ENCODE results near the gene TBC1D22A. TPM values are rescaled to one million over a fixed set of nuclear protein-coding genes. Genes with fewer than 3 reads are reported as not detected.
A peak's percentile ranks its signal among the peaks of the same experiment; 100 is the strongest.

TBC1D22A gene
- total RNA-seq, 4 donors from 2014 or later, result 16.2 to 22.2 (median 17.8) TPM

GRCh38 chr22:46770726-46771125 is 8.3 kb downstream of the TBC1D22A start:
- 42 to 70% methylated on average over 9 of the region's 9 CpGs for WGBS, 2 donors (ENCODE audit: low coverage in 1 of 2)
- Histone ChIP-seq H3K27me3 (no peaks in the 10 kb centered on the region), H3K36me3 (no peaks in the 10 kb centered on the region), H3K4me1 (peaks cover 0 to 65% (median 10%) of the 10 kb centered on the region in 3 donors), H3K4me3 (no peak overlapping the region), H3K27ac (peak overlapping the region in 3 of 4 donors; percentile 51 to 62 (median 61)), H3K9me3 (no peaks in the 10 kb centered on the region)
- ATAC-seq, result peak; percentile 32
- no peak for TF ChIP-seq EP300 (IDR thresholded peaks at IDR 0.05)
- no peak for TF ChIP-seq POLR2AphosphoS5 (IDR thresholded peaks at IDR 0.05)
- TF ChIP-seq POLR2A (IDR thresholded peaks at IDR 0.05), result no peak
- TF ChIP-seq, protein P1, sequence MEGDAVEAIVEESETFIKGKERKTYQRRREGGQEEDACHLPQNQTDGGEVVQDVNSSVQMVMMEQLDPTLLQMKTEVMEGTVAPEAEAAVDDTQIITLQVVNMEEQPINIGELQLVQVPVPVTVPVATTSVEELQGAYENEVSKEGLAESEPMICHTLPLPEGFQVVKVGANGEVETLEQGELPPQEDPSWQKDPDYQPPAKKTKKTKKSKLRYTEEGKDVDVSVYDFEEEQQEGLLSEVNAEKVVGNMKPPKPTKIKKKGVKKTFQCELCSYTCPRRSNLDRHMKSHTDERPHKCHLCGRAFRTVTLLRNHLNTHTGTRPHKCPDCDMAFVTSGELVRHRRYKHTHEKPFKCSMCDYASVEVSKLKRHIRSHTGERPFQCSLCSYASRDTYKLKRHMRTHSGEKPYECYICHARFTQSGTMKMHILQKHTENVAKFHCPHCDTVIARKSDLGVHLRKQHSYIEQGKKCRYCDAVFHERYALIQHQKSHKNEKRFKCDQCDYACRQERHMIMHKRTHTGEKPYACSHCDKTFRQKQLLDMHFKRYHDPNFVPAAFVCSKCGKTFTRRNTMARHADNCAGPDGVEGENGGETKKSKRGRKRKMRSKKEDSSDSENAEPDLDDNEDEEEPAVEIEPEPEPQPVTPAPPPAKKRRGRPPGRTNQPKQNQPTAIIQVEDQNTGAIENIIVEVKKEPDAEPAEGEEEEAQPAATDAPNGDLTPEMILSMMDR (IDR thresholded peaks at IDR 0.05), result no peak

DNA sequence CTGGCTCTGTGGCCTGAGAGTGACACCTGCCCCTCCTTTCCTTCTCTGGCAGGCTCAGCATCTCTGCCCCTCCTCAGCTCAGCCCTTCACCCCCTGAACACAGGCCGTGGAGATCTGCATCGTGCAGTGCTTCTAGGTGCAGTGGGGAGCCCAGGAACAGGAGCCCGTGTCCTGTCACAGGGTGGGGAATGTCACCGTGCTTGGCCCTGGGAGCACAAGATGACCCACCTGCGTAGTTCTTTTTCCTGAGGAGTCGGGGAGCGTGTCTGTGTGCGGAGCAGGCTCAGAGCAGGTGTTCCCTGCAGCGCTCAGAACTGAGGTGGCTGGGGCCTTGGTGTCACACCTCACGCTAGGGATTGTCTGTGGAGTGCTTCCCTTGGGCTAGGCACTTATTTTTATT is 10.6 kb downstream of the TBC1D22A start:
- H3K4me1 ChIP-seq, result peaks cover 0 to 71% (median 30%) of the 10 kb centered on the region in 3 donors

DNA sequence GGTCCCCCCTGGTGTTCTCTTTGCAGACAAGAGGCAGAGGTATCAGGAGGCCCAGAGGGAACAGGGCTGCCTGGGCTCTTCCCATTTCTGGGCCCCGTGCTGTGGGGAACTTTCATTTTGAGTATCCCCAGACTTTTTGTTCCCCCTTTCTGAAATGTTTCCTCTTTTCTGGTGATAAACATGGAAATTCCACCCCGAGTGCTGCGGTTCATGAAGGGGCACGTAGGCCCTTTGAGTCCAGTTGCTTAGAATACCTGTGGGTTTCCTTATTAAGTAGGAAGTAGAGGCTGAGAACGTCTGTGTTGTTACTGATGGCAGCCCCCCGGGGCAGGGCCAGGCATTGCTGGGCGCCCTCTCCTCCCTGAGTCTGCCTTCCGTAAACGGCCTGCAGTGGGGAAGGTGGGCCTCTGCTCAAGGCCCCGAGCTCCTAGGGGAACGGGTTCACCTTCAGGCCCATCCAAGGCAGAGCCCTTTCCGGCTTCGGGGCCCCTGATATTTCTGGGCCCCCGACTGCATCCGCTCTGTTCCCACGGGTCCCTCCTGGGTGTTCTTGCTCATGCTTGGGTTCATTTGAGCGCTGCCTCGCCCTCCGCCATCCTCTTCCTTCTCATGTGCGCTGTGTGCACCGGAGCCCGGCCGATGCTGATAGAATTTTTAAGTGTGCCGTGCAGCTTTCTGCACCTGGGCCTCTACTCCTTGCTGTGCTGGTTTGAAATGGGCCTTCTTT is 12.0 kb downstream of the TBC1D22A start:
- no peak for TF ChIP-seq EP300 (IDR thresholded peaks at IDR 0.05)
- TF ChIP-seq POLR2AphosphoS5 (IDR thresholded peaks at IDR 0.05), result no peak
- Histone ChIP-seq H3K9me3 (no peaks in the 10 kb centered on the region), H3K4me3 (no peak overlapping the region), H3K4me1 (peaks cover 0 to 66% (median 24%) of the 10 kb centered on the region in 3 donors), H3K36me3 (no peaks in the 10 kb centered on the region), H3K27ac (peak overlapping the region in 3 of 4 donors; percentile 2 to 26 (median 4)), H3K27me3 (no peaks in the 10 kb centered on the region)
- WGBS, 2 donors (ENCODE audit: low coverage in 1 of 2), result 86% methylated on average over 4 to 19 of the region's 24 CpGs
- ATAC-seq, result peak; percentile 25

More for the DNA sequence above, 10.6 kb downstream of the TBC1D22A start:
- H3K9me3 ChIP-seq, result no peaks in the 10 kb centered on the region
- TF ChIP-seq POLR2AphosphoS5 (IDR thresholded peaks at IDR 0.05) (no peak), EP300 (IDR thresholded peaks at IDR 0.05) (no peak), POLR2A (IDR thresholded peaks at IDR 0.05) (no peak)
- TF ChIP-seq, protein P1 (IDR thresholded peaks at IDR 0.05), result no peak
- ATAC-seq, result no peak
- H3K4me3 ChIP-seq, result no peak overlapping the region
- WGBS, 2 donors (ENCODE audit: low coverage in 1 of 2), result no CpG with 5 or more reads among the region's 10 CpGs
- no peaks in the 10 kb centered on the region for H3K36me3 ChIP-seq
- H3K27ac ChIP-seq, result peak overlapping the region in 3 of 4 donors; percentile 2 to 26 (median 10)
- no peaks in the 10 kb centered on the region for H3K27me3 ChIP-seq

- Histone ChIP-seq H3K4me1 (peaks cover 0 to 58% (median 24%) of the 10 kb centered on the region in 3 donors), H3K9me3 (no peaks in the 10 kb centered on the region), H3K4me3 (no peak overlapping the region), H3K36me3 (no peaks in the 10 kb centered on the region), H3K27me3 (no peaks in the 10 kb centered on the region), H3K27ac (no peak overlapping the region)
- WGBS, 2 donors (ENCODE audit: low coverage in 1 of 2), result 47 to 90% methylated on average over 5 to 8 of the region's 20 CpGs
- no peak for ATAC-seq
- TF ChIP-seq EP300 (IDR thresholded peaks at IDR 0.05) (no peak), POLR2A (IDR thresholded peaks at IDR 0.05) (no peak), POLR2AphosphoS5 (IDR thresholded peaks at IDR 0.05) (no peak)
- TF ChIP-seq, protein P1 (IDR thresholded peaks at IDR 0.05), result no peak
Measured at GRCh38 chr22:46774980-46775849, 12.8 kb downstream of the TBC1D22A start.

Measured in gastroesophageal sphincter (tissue), 4 donors.